ENCODE data around the gene DHRS3. TPM values are rescaled to one million over a fixed set of nuclear protein-coding genes. Genes with fewer than 3 reads are reported as not detected.
"Not testable (repeated sequence)": the region's sequence is repeated elsewhere in the genome, so short reads cannot be mapped to it uniquely, and the experiment has no call there.

The DHRS3 gene
- total and polyA plus RNA-seq, 2 donors: 62.1 to 83.2 TPM

GRCh38 chr1:12648741-12649140 is 30.7 kb upstream of the DHRS3 start:
- Histone ChIP-seq H3K4me1 (ENCODE audit: insufficient read depth) (no peaks in the 10 kb centered on the region), H3K27ac (ENCODE audit: low read depth) (no peak overlapping the region), H3K4me3 (ENCODE audit: low read depth, low read length) (no peak overlapping the region), H3K36me3 (ENCODE audit: insufficient read depth) (no peaks in the 10 kb centered on the region)
- WGBS: 88% methylated on average over 7 of the region's 7 CpGs
- DNase-seq (ENCODE audit: extremely low spot score): no peak

GRCh38 chr1:12645401-12645800 is 27.4 kb upstream of the DHRS3 start:
- DNase-seq (ENCODE audit: extremely low spot score); H3K36me3 ChIP-seq (ENCODE audit: insufficient read depth); H3K27ac ChIP-seq (ENCODE audit: low read depth); H3K4me3 ChIP-seq (ENCODE audit: low read depth, low read length); H3K4me1 ChIP-seq (ENCODE audit: insufficient read depth): not testable (repeated sequence)
- 93% methylated on average over 9 of the region's 9 CpGs for WGBS

GRCh38 chr1:12644829-12645228 is 26.8 kb upstream of the DHRS3 start:
- 92% methylated on average over 2 of the region's 2 CpGs for WGBS

GRCh38 chr1:12644237-12644636 is 26.2 kb upstream of the DHRS3 start:
- no peak overlapping the region for H3K27ac ChIP-seq (ENCODE audit: low read depth)
- H3K4me3 ChIP-seq (ENCODE audit: low read depth, low read length): no peak overlapping the region
- 94% methylated on average over 2 of the region's 2 CpGs for WGBS
- H3K36me3 ChIP-seq (ENCODE audit: insufficient read depth): no peaks in the 10 kb centered on the region
- no peak for DNase-seq (ENCODE audit: extremely low spot score)
- no peaks in the 10 kb centered on the region for H3K4me1 ChIP-seq (ENCODE audit: insufficient read depth)

More at GRCh38 chr1:12644829-12645228, 26.8 kb upstream of the DHRS3 start:
- Histone ChIP-seq H3K4me3 (ENCODE audit: low read depth, low read length) (no peak overlapping the region), H3K27ac (ENCODE audit: low read depth) (no peak overlapping the region), H3K36me3 (ENCODE audit: insufficient read depth) (no peaks in the 10 kb centered on the region), H3K4me1 (ENCODE audit: insufficient read depth) (no peaks in the 10 kb centered on the region)
- DNase-seq (ENCODE audit: extremely low spot score): no peak

GRCh38 chr1:12643785-12644184 is 25.8 kb upstream of the DHRS3 start, which contains the start of gene AADACL4:
TSS of gene AADACL4 (plus strand) at chr1:12644085. CDS start at chr1:12644547, 462 bp downstream.
- Histone ChIP-seq H3K27ac (ENCODE audit: low read depth) (no peak within 1 kb of the TSS), H3K36me3 (ENCODE audit: insufficient read depth) (no peaks in the 10 kb centered on the region), H3K4me1 (ENCODE audit: insufficient read depth) (no peaks in the 10 kb centered on the region), H3K4me3 (ENCODE audit: low read depth, low read length) (no peak within 1 kb of the TSS)
- WGBS: 88% methylated on average over 7 of the region's 7 CpGs
- DNase-seq (ENCODE audit: extremely low spot score): no peak

GRCh38 chr1:12643079-12643478 is 25.1 kb upstream of the DHRS3 start:
- Histone ChIP-seq H3K36me3 (ENCODE audit: insufficient read depth) (no peaks in the 10 kb centered on the region), H3K4me1 (ENCODE audit: insufficient read depth) (no peaks in the 10 kb centered on the region), H3K4me3 (ENCODE audit: low read depth, low read length) (no peak overlapping the region), H3K27ac (ENCODE audit: low read depth) (no peak overlapping the region)
- WGBS: 96% methylated on average over 2 of the region's 2 CpGs
- DNase-seq (ENCODE audit: extremely low spot score): no peak

GRCh38 chr1:12640958-12641272 is 22.9 kb upstream of the DHRS3 start:
- no peaks in the 10 kb centered on the region for H3K36me3 ChIP-seq (ENCODE audit: insufficient read depth)
- DNase-seq (ENCODE audit: extremely low spot score): no peak

GRCh38 chr1:12640237-12640957 is 22.4 kb upstream of the DHRS3 start:
- no peak for DNase-seq (ENCODE audit: extremely low spot score)
- Histone ChIP-seq H3K36me3 (ENCODE audit: insufficient read depth) (no peaks in the 10 kb centered on the region), H3K4me1 (ENCODE audit: insufficient read depth) (no peaks in the 10 kb centered on the region), H3K4me3 (ENCODE audit: low read depth, low read length) (no peak overlapping the region), H3K27ac (ENCODE audit: low read depth) (no peak overlapping the region)
- WGBS: 92% methylated on average over 7 of the region's 7 CpGs

More at GRCh38 chr1:12640958-12641272, 22.9 kb upstream of the DHRS3 start:
- Histone ChIP-seq H3K27ac (ENCODE audit: low read depth) (no peak overlapping the region), H3K4me1 (ENCODE audit: insufficient read depth) (no peaks in the 10 kb centered on the region), H3K4me3 (ENCODE audit: low read depth, low read length) (no peak overlapping the region)

- Histone ChIP-seq H3K27ac (ENCODE audit: low read depth) (no peak overlapping the region), H3K36me3 (ENCODE audit: insufficient read depth) (no peaks in the 10 kb centered on the region), H3K4me1 (ENCODE audit: insufficient read depth) (no peaks in the 10 kb centered on the region), H3K4me3 (ENCODE audit: low read depth, low read length) (no peak overlapping the region)
- 91% methylated on average over 8 of the region's 8 CpGs for WGBS
- DNase-seq (ENCODE audit: extremely low spot score): no peak
Measured at GRCh38 chr1:12637693-12638092, 19.7 kb upstream of the DHRS3 start.

GRCh38 chr1:12636098-12636950 is 18.3 kb upstream of the DHRS3 start:
- 81% methylated on average over 15 of the region's 15 CpGs for WGBS
- no peak for DNase-seq (ENCODE audit: extremely low spot score)

GRCh38 chr1:12634696-12635202 is 16.7 kb upstream of the DHRS3 start:
- WGBS: 91% methylated on average over 18 of the region's 18 CpGs
- Histone ChIP-seq H3K27ac (ENCODE audit: low read depth) (no peak overlapping the region), H3K4me1 (ENCODE audit: insufficient read depth) (no peaks in the 10 kb centered on the region), H3K36me3 (ENCODE audit: insufficient read depth) (no peaks in the 10 kb centered on the region), H3K4me3 (ENCODE audit: low read depth, low read length) (no peak overlapping the region)
- no peak for DNase-seq (ENCODE audit: extremely low spot score)

More at GRCh38 chr1:12636098-12636950, 18.3 kb upstream of the DHRS3 start:
- H3K27ac ChIP-seq (ENCODE audit: low read depth): no peak overlapping the region
- H3K4me1 ChIP-seq (ENCODE audit: insufficient read depth): no peaks in the 10 kb centered on the region
- no peaks in the 10 kb centered on the region for H3K36me3 ChIP-seq (ENCODE audit: insufficient read depth)
- H3K4me3 ChIP-seq (ENCODE audit: low read depth, low read length): no peak overlapping the region

- DNase-seq (ENCODE audit: extremely low spot score): no peak
Measured at GRCh38 chr1:12634156-12634555, 16.1 kb upstream of the DHRS3 start.

GRCh38 chr1:12631571-12631970 is 13.6 kb upstream of the DHRS3 start:
- no peak overlapping the region for H3K4me3 ChIP-seq (ENCODE audit: low read depth, low read length)
- 96% methylated on average over 8 of the region's 8 CpGs for WGBS
- no peak overlapping the region for H3K27ac ChIP-seq (ENCODE audit: low read depth)
- no peak for DNase-seq (ENCODE audit: extremely low spot score)
- no peaks in the 10 kb centered on the region for H3K4me1 ChIP-seq (ENCODE audit: insufficient read depth)
- H3K36me3 ChIP-seq (ENCODE audit: insufficient read depth): no peaks in the 10 kb centered on the region

More at GRCh38 chr1:12634156-12634555, 16.1 kb upstream of the DHRS3 start:
- Histone ChIP-seq H3K4me1 (ENCODE audit: insufficient read depth) (no peaks in the 10 kb centered on the region), H3K4me3 (ENCODE audit: low read depth, low read length) (no peak overlapping the region), H3K36me3 (ENCODE audit: insufficient read depth) (no peaks in the 10 kb centered on the region), H3K27ac (ENCODE audit: low read depth) (no peak overlapping the region)
- 72% methylated on average over 8 of the region's 8 CpGs for WGBS
